ENCODE results near the gene RPS5.

The RPS5 gene

GRCh38 chr19:58353717-58354477, 33.2 kb upstream of the RPS5 start:
- Mint-ChIP-seq H3K36me3 (ENCODE audit: low read depth) (peaks cover 5% of the 10 kb centered on the region), H3K4me3 (no peak overlapping the region), H3K4me1 (ENCODE audit: low read depth) (peaks cover 19% of the 10 kb centered on the region), H3K27me3 (no peaks in the 10 kb centered on the region), H3K9me3 (no peaks in the 10 kb centered on the region), H3K27ac (no peak overlapping the region)

- Mint-ChIP-seq H3K36me3 (ENCODE audit: low read depth) (peaks cover 3% of the 10 kb centered on the region), H3K27me3 (no peaks in the 10 kb centered on the region), H3K9me3 (no peaks in the 10 kb centered on the region), H3K4me3 (no peak overlapping the region), H3K4me1 (ENCODE audit: low read depth) (peaks cover 15% of the 10 kb centered on the region), H3K27ac (no peak overlapping the region)
These were observed 32.5 kb upstream of the RPS5 start for GRCh38 chr19:58354478-58355030.

DNA sequence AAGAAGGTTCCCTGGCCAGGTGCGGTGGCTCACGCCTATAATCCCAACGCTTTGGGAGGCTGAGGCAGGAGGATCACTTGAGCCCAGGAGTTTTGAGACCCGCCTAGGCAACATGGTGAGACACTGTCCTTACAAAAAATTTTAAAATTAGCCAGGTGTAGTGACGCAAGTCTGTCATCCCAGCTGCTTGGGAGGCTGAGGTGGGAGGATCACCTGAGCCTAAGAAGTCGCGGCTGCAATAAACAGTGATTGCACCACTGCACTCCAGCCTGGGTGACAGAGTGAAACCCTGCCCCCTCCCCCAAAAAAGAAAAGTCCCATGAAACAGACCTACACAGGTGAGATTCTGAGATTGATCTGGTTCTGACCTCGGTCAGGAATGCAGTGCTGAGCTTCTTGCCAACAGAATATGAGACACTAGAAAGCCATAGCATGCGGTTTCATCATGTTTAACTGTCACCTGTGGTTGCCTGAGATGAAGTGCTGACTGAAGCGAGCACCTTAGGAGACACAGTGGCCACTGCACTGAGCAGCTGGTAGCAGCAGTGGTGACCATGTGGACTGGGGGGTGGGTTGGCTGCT, 31.8 kb upstream of the RPS5 start:
- H3K4me3 Mint-ChIP-seq = peak overlapping the region; percentile 43
- H3K27me3 Mint-ChIP-seq = no peaks in the 10 kb centered on the region
- peaks cover 13% of the 10 kb centered on the region for H3K4me1 Mint-ChIP-seq (ENCODE audit: low read depth)
- H3K27ac Mint-ChIP-seq = no peak overlapping the region
- H3K36me3 Mint-ChIP-seq (ENCODE audit: low read depth) = no peaks in the 10 kb centered on the region
- no peaks in the 10 kb centered on the region for H3K9me3 Mint-ChIP-seq

DNA sequence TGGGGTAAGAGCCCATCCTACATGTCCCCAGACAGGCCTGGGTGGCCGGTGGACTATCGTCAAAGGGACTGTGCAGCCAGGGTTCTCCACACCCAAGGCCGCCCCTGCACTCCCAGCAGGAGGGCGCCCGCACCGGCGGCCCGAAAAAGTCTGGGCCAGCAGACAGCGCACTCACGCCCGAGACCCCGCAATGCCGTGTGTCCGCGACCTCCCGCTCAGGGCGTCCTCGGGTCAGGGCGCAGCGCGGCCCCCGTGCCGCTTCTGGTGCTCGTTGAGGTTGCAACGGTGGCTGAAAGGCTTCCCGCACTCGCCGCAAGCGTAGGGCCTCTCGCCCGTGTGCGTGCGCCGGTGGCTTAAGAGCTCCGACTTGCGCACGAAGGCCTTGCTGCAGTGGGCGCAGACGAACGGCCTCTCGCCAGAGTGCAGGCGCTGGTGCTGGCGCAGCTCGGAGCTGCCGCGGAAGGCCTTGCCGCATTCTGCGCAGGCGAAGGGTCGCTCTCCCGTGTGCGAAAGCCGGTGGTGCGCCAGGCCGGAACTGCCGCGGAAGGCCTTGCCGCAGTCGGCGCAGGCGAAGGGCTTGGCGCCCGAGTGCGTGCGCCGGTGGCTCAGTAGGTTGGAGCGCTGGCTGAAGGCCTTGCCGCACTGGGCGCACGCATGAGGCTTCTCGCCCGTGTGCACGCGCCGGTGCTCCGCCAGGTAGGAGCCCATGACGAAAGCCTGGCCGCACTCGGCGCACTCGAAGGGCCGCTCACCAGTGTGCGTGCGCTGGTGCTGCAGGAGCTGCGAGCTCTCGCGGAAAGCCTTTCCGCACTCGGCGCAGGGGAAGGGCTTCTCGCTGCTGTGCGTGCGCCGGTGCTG, 30.9 kb upstream of the RPS5 start:
- no peaks in the 10 kb centered on the region for H3K36me3 Mint-ChIP-seq (ENCODE audit: low read depth)
- H3K4me1 Mint-ChIP-seq (ENCODE audit: low read depth) = peaks cover 15% of the 10 kb centered on the region
- no peaks in the 10 kb centered on the region for H3K27me3 Mint-ChIP-seq
- H3K27ac Mint-ChIP-seq = no peak overlapping the region
- H3K4me3 Mint-ChIP-seq = peak overlapping the region; percentile 13
- no peaks in the 10 kb centered on the region for H3K9me3 Mint-ChIP-seq

DNA sequence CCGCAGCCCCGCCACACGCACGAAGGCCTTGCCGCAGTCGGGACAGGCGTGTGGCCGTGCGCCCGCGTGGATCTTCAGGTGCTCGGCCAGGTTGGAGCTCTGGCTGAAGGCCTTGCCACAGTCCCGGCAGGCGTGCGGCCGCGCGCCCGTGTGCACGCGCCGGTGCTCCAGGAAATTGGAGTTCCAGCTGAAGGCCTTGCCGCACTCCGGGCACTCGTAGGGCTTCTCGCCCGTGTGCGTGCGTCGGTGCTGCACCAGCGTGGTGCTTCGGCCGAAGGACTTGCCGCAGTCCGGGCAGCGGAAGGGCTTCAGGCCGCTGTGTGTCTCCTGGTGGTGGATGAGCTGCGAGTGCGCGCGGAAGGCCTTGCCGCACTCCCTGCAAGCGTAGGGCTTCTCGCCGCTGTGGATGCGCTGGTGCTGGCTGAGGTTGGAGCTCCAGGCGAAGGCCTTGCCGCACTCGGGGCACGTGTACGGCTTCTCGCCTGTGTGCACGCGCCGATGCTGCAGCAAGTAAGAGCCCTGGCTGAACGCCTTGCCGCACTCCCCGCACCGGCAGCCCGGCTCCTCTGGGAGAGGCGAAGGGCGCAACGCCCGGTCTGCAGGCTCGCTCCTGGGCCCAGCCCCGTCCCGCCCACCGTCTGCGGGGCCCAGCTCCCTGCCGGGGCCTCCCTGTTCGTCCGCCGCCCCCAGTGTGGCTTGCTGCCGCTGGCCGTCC, 30.1 kb upstream of the RPS5 start:
- Mint-ChIP-seq H3K9me3 (no peaks in the 10 kb centered on the region), H3K36me3 (ENCODE audit: low read depth) (no peaks in the 10 kb centered on the region), H3K4me3 (peak overlapping the region; percentile 13), H3K27me3 (no peaks in the 10 kb centered on the region), H3K27ac (no peak overlapping the region), H3K4me1 (ENCODE audit: low read depth) (peaks cover 23% of the 10 kb centered on the region)

DNA sequence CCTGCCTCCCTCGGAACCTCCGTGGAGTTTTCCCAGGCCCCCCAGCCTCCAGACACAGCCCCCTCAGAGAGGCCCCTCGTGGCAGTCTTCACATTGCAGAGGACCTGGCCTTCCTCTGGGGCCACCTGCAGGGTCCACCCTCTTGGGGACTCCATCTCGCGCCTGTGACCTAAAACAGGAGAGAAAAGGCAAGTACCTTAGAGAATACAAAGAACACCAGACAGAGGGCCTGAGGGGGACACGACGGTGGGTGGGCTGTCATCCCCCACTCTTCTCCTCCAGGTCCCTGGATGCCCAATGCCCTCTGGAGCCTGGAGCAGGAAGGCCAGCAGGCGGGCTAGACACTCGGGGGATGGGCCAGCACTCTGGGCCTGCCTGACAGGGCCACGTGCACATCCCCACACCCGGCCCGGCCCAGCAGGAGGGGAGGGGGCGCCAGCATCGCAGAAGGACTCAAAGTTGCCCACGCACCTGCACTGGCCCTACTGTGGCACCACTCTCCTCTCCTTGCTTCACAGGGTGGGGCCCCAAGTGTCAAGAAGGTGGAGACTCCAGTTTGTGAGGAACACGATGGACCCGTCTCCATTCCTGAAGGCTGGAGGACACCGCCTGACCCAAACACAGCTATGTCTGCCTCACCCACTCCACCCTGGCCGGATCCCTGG, 29.5 kb upstream of the RPS5 start:
- H3K4me3 Mint-ChIP-seq = no peak overlapping the region
- H3K9me3 Mint-ChIP-seq = no peaks in the 10 kb centered on the region
- peaks cover 28% of the 10 kb centered on the region for H3K4me1 Mint-ChIP-seq (ENCODE audit: low read depth)
- H3K36me3 Mint-ChIP-seq (ENCODE audit: low read depth) = no peaks in the 10 kb centered on the region
- H3K27ac Mint-ChIP-seq = no peak overlapping the region
- no peaks in the 10 kb centered on the region for H3K27me3 Mint-ChIP-seq

DNA sequence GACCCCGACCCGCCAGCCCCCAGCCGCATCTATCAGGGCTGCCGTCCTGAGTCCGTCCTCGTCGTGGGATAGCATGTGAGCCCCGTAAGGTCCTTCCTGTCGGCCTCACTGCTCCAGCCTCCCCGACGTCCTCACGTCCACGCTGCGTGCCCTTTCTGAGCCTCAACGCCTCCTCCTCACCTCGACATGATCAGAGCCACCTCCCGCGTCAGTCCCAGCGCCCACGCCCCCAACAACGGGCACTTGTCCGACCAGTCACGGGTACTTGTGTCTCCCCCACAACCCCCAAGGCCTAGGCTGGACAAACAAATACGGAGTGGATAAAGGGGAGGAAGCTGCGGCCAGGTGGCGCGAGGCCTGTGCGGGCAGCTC, 25.2 kb upstream of the RPS5 start:
- no peaks in the 10 kb centered on the region for H3K27me3 Mint-ChIP-seq
- H3K36me3 Mint-ChIP-seq (ENCODE audit: low read depth) = no peaks in the 10 kb centered on the region
- H3K27ac Mint-ChIP-seq = peak overlapping the region; percentile 96
- no peaks in the 10 kb centered on the region for H3K9me3 Mint-ChIP-seq
- H3K4me1 Mint-ChIP-seq (ENCODE audit: low read depth) = peaks cover 20% of the 10 kb centered on the region
- peak overlapping the region; percentile 94 for H3K4me3 Mint-ChIP-seq

DNA sequence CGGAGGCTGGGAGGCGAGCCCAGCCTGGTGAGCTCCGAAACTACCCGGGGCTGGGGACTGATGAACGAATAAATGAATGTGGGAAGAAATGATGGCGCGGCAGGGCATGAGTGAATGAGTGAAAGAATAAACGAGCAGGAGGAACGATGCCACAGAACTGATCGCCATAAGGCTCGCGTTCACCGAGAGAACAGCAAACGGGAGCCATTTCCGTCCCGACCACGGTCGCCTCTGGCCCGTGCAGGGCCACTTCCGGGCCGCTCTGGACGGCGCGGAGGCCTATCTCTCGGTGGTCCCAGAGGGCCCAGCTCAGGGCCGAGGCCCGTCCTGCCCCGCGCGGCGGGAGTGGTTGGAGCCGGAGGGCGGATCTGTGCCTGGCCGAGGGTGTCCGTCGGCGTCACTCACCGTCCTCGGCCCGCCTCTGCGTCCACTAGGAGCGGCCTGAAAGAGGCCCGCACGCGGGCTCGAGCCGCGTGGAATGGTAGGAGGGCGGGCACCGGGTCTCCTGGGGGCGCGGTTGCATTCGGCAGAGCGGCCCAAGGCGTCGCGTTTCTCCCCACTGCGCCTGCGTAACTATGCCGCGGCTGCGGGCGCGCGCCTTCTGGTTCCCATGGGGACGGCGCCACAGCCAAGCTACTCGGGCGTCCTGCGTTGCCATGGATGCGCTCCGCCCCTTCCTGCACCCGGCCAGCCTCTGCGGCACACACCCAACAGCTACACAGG, 24.6 kb upstream of the RPS5 start, which contains the start of gene ZNF497:
TSS of gene ZNF497 (minus strand) at position 480 of the 723 bp plus-strand sequence. CDS start 5,116 bp downstream, outside the sequence.
- Mint-ChIP-seq H3K9me3 (no peaks in the 10 kb centered on the region), H3K27ac (peak within 1 kb of the TSS; percentile 96), H3K27me3 (no peaks in the 10 kb centered on the region), H3K4me3 (peak within 1 kb of the TSS; percentile 94), H3K36me3 (ENCODE audit: low read depth) (no peaks in the 10 kb centered on the region), H3K4me1 (ENCODE audit: low read depth) (peaks cover 20% of the 10 kb centered on the region)

DNA sequence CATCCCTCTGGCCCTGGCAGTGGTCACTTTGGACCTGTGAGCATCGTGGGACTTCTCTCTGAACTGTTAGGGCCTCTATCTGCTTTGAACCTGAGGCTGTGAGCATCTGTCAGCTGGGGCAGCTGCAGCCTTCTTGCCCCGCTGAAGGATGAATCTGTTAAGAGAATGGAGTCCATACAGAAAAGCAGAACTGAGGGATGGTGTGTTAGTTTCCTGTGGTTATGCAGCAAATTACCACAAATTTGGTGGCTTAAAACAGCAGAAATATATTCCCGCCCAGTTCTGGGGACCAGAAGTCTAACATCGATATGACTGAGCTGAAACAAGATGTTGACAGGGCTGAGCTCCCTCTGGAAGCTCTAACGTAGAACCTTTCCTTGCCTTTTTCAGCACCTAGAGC, 22.9 kb upstream of the RPS5 start:
- H3K9me3 Mint-ChIP-seq = no peaks in the 10 kb centered on the region
- no peak overlapping the region for H3K4me3 Mint-ChIP-seq
- H3K27me3 Mint-ChIP-seq = no peaks in the 10 kb centered on the region
- H3K36me3 Mint-ChIP-seq (ENCODE audit: low read depth) = no peaks in the 10 kb centered on the region
- H3K27ac Mint-ChIP-seq = no peak overlapping the region
- H3K4me1 Mint-ChIP-seq (ENCODE audit: low read depth) = peaks cover 20% of the 10 kb centered on the region

DNA sequence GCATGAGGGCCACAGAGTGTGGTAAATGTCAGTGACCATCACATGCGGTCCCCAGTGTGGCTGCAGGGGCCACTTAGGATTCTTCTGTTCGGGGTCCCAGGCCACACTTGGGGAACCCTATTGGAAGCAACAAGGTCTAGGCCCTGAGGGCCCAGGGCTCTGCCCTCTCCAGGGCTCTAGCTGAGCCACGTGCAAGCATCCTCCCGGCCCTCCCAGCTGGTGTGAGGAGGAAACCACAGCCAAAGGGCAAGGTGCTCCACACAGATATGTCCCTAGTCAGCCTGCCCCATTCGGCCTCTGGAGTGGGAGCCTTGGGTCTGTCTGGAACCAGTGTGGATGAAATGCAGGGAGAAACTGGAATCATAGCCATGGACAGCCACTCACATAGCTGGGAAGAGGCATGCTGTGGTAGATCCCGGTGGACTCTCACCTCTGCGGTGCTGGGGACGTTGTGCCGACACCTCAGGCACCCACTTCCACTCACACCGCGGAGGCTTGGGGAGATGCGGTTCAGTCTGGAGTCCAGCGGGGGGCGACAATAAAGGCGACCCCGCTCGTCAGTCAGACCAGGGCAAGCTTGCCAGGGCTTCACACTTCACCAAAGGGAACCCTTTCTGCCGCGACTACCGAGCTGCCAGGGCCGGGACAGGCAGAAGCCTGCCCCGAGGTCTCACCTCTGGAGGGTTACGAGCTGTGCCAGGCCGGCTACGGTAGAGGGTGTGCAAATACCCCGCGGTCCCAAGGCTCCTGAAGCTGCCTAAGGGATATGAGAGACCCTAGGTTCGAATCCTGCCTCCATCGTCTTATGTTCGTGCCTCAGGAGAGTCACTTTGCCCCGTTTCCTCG, 20.3 kb upstream of the RPS5 start:
- Mint-ChIP-seq H3K4me1 (ENCODE audit: low read depth) (peaks cover 10% of the 10 kb centered on the region), H3K9me3 (no peaks in the 10 kb centered on the region), H3K36me3 (ENCODE audit: low read depth) (no peaks in the 10 kb centered on the region), H3K27me3 (no peaks in the 10 kb centered on the region), H3K27ac (no peak overlapping the region), H3K4me3 (no peak overlapping the region)

DNA sequence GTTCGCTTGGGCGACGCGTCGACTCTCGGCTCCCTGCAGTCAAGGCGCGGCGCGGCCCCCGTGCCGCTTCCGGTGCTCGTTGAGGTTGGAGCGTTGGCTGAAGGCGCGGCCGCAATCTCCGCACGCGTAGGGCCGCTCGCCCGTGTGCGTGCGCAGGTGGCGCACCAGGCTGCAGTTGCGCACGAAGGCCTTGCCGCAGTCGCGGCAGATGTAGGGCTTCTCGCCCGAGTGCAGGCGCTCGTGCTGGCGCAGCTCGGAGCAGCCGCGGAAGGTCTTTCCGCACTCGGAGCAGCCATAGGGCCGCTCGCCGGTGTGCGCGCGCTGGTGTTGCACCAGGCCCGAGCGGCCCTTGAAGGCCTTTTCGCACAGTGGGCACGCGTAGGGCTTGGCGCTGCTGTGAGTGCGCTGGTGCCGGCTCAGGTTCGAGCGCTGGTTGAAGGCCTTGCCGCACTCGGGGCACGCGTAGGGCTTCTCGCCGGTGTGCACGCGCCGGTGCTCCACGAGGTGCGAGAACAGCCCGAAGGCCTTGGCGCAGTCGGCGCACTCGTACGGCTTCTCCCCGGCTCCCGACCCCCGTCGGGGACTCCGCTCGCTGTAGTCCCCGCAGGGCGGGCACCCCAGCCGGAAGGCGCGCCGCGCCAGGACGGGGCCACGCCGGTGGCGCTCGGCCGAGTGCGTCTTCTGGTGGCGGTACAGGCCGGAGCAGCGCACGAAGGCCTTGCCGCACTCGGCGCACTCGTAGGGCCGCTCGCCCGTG, 19.2 kb upstream of the RPS5 start:
- Mint-ChIP-seq H3K27ac (no peak overlapping the region), H3K27me3 (no peaks in the 10 kb centered on the region), H3K4me3 (no peak overlapping the region), H3K4me1 (ENCODE audit: low read depth) (peaks cover 1% of the 10 kb centered on the region), H3K36me3 (ENCODE audit: low read depth) (no peaks in the 10 kb centered on the region), H3K9me3 (no peaks in the 10 kb centered on the region)

DNA sequence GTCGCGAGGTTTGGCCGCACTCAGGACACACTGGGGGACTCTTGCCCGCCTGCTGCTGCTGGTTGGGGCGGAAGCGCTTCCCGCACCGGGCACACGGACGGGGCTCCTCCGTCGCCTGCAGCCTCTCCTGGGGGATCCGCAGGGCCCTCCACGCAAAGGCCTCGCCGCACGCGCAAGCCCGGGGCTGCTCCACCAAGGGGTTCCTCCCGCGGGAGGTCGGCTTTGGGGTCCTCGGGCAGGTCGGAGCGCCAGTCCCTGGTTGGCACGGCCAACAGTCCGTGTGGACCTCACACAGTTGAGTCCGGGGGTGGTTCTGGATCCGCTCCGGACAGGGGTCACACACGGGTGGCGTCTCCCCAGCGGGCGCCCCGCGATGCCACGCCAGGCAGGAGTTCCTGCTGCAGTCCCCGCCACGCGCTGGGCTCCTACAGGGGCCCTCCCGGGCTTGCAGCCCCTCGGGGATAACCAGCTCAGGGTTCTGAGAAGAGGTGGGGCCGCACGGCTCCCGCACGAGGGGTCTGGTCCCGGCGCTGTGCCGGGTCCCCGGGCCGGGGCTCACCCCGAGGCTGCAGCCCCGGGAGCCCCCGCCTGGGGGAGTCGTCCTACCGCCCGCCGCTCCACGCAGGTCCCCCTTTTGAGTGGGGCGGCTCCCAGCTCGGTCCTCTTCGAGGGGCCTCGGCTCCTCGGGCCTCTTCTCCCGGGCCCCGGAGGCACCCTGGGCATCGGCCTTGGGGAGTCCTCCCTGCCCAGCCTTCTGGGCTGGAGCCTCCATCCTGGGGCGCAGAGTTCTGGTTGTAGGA, 18.3 kb upstream of the RPS5 start:
- Mint-ChIP-seq H3K27me3 (no peaks in the 10 kb centered on the region), H3K36me3 (ENCODE audit: low read depth) (no peaks in the 10 kb centered on the region), H3K9me3 (no peaks in the 10 kb centered on the region), H3K4me3 (no peak overlapping the region), H3K27ac (no peak overlapping the region), H3K4me1 (ENCODE audit: low read depth) (no peaks in the 10 kb centered on the region)
